Chondrocyte (in vitro differentiated cells): ENCODE data around the gene RASAL2. TPM values are rescaled to one million over a fixed set of nuclear protein-coding genes. Genes with fewer than 3 reads are reported as not detected.

Experiments used
- DNase-seq: peaks from one replicate; pipeline ENCODE4 v3.0.0; 2021; ENCODE audit warnings: mixed read lengths, low spot score
- H3K27ac Mint-ChIP-seq: one replicate; pipeline ENCODE4 v1.8.0; 2021; ENCODE audit warnings: mild to moderate bottlenecking, moderate library complexity, mixed read lengths; ENCODE audit not compliant: unreplicated experiment
- H3K27me3 Mint-ChIP-seq: 2 replicates; pipeline ENCODE4 v1.8.0; 2021; ENCODE audit warnings: low read depth, mixed read lengths
- H3K36me3 Mint-ChIP-seq: 2 replicates; pipeline ENCODE4 v1.8.0; 2021; ENCODE audit warnings: low read depth, mixed read lengths
- H3K4me1 Mint-ChIP-seq: 2 replicates; pipeline ENCODE4 v1.8.0; 2021; ENCODE audit warnings: low read depth, mild to moderate bottlenecking, mixed read lengths
- H3K4me3 Mint-ChIP-seq: one replicate; pipeline ENCODE4 v1.8.0; 2021; ENCODE audit warnings: mild to moderate bottlenecking, moderate library complexity, mixed read lengths; ENCODE audit not compliant: unreplicated experiment
- H3K9me3 Mint-ChIP-seq: 2 replicates; pipeline ENCODE4 v1.8.0; 2021; ENCODE audit warnings: low read depth, mixed read lengths
- CTCF ChIP-seq: fragments of 200-600 bp; sonication (generic); IDR thresholded peaks from 2 replicates; pipeline ENCODE4 v1.5.0; 2021; ENCODE audit warnings: antibody characterized with exemption, mild to moderate bottlenecking, moderate library complexity
- total RNA-seq: library from RNA; stranded (reverse); gene quantifications from 3 replicates; pipeline ENCODE4 v1.2.1, GENCODE V29; 2021

The RASAL2 gene
- total RNA-seq, 1 donor from 2014 or later: 40.1 TPM

- Mint-ChIP-seq H3K4me1 (peaks cover 4% of the 10 kb centered on the region), H3K27me3 (no peaks in the 10 kb centered on the region), H3K4me3 (no peak overlapping the region), H3K36me3 (peaks cover 29% of the 10 kb centered on the region), H3K27ac (no peak overlapping the region), H3K9me3 (no peaks in the 10 kb centered on the region)
- no peak for TF ChIP-seq CTCF
- no peak for DNase-seq
Observed at GRCh38 chr1:178477373-178477772, 383.5 kb downstream of the RASAL2 start.

- no peak overlapping the region for H3K27ac Mint-ChIP-seq
- H3K27me3 Mint-ChIP-seq: no peaks in the 10 kb centered on the region
- H3K9me3 Mint-ChIP-seq: no peaks in the 10 kb centered on the region
- H3K4me1 Mint-ChIP-seq: peaks cover 4% of the 10 kb centered on the region
- H3K36me3 Mint-ChIP-seq: peaks cover 27% of the 10 kb centered on the region
- H3K4me3 Mint-ChIP-seq: no peak overlapping the region
- DNase-seq: no peak
- TF ChIP-seq CTCF: no peak
Observed at GRCh38 chr1:178477841-178478240, 383.9 kb downstream of the RASAL2 start.

- TF ChIP-seq CTCF: no peak
- no peak overlapping the region for H3K4me3 Mint-ChIP-seq
- no peaks in the 10 kb centered on the region for H3K4me1 Mint-ChIP-seq
- no peak overlapping the region for H3K27ac Mint-ChIP-seq
- H3K27me3 Mint-ChIP-seq: no peaks in the 10 kb centered on the region
- no peaks in the 10 kb centered on the region for H3K9me3 Mint-ChIP-seq
- DNase-seq: no peak
- H3K36me3 Mint-ChIP-seq: peaks cover 6% of the 10 kb centered on the region
Observed at GRCh38 chr1:178483251-178483957, 389.5 kb downstream of the RASAL2 start.

- Mint-ChIP-seq H3K4me3 (no peak overlapping the region), H3K4me1 (no peaks in the 10 kb centered on the region)
- no peak for TF ChIP-seq CTCF
Observed at GRCh38 chr1:178484698-178485225, 390.9 kb downstream of the RASAL2 start.

GRCh38 chr1:178485541-178485981, 391.7 kb downstream of the RASAL2 start:
- Mint-ChIP-seq H3K9me3 (no peaks in the 10 kb centered on the region), H3K36me3 (peaks cover 6% of the 10 kb centered on the region), H3K4me3 (no peak overlapping the region), H3K4me1 (no peaks in the 10 kb centered on the region), H3K27me3 (no peaks in the 10 kb centered on the region), H3K27ac (no peak overlapping the region)
- TF ChIP-seq CTCF: no peak
- DNase-seq: no peak

More at GRCh38 chr1:178484698-178485225, 390.9 kb downstream of the RASAL2 start:
- H3K27ac Mint-ChIP-seq: no peak overlapping the region
- H3K36me3 Mint-ChIP-seq: peaks cover 6% of the 10 kb centered on the region
- no peaks in the 10 kb centered on the region for H3K9me3 Mint-ChIP-seq
- no peaks in the 10 kb centered on the region for H3K27me3 Mint-ChIP-seq
- no peak for DNase-seq
